HCEC 1CT (cell line): ENCODE measurements around the gene JPT1.

Source experiments
- DNase-seq: peaks from one replicate; pipeline ENCODE4 v3.0.0-alpha.2; 2017

The JPT1 gene

GRCh38 chr17:75103601-75104554 lies 50.4 kb downstream of the JPT1 start:
- no peak for DNase-seq

- no peak for DNase-seq
These were observed 51.9 kb downstream of the JPT1 start for GRCh38 chr17:75102385-75102821.

GRCh38 chr17:75099881-75100595 lies 54.3 kb downstream of the JPT1 start:
- no peak for DNase-seq

- DNase-seq: no peak
These were observed 55.5 kb downstream of the JPT1 start for GRCh38 chr17:75098861-75099260.

GRCh38 chr17:75097865-75098264 lies 56.4 kb downstream of the JPT1 start:
- no peak for DNase-seq

- peak; percentile 69 for DNase-seq
These were observed 58.2 kb downstream of the JPT1 start for GRCh38 chr17:75096082-75096625.

GRCh38 chr17:75094871-75095399 lies 59.4 kb downstream of the JPT1 start:
- no peak for DNase-seq

- DNase-seq: no peak
These were observed 60.7 kb downstream of the JPT1 start for GRCh38 chr17:75093548-75094158.

GRCh38 chr17:75091855-75092327 lies 62.4 kb downstream of the JPT1 start:
- no peak for DNase-seq

- DNase-seq: no peak
These were observed 63.1 kb downstream of the JPT1 start for GRCh38 chr17:75090871-75091854.

GRCh38 chr17:75088465-75089417 lies 65.6 kb downstream of the JPT1 start:
- DNase-seq: peak; percentile 49

GRCh38 chr17:75087558-75088453 lies 66.5 kb downstream of the JPT1 start, which contains the start of gene SLC16A5:
Gene SLC16A5 (plus strand): TSS chr17:75087954. CDS start chr17:75093637, 5,683 bp downstream.
- DNase-seq: peak; percentile 82

GRCh38 chr17:75087182-75087557 lies 67.1 kb downstream of the JPT1 start:
- no peak for DNase-seq

GRCh38 chr17:75086496-75087181 lies 67.7 kb downstream of the JPT1 start:
- DNase-seq: no peak
